D721Med (cell line): Measurements from ENCODE around the gene EPS8L1.
A peak's percentile ranks its signal among the peaks of the same experiment; 100 is the strongest.

ENCODE experiments used
- DNase-seq: peaks from one replicate; pipeline ENCODE4 v3.0.0; 2011; ENCODE audit warnings: low spot score; ENCODE audit not compliant: insufficient read length
- FAIRE-seq: peaks from 2 replicates; lab custom pipeline; 2011; peaks lifted over from hg19 to GRCh38; lab: Jason Lieb, UNC
- TF ChIP-seq, protein P1 (sequence below): IDR thresholded peaks from 2 replicates; pipeline ENCODE4 v1.5.1; 2012; ENCODE audit warnings: mild to moderate bottlenecking, control low read depth; ENCODE audit not compliant: insufficient read depth; ENCODE audit errors: missing control alignments

EPS8L1 gene

GRCh38 chr19:55091126-55091910, 15.6 kb downstream of the EPS8L1 start:
- FAIRE-seq: no peak
- DNase-seq: peak; percentile 12
- TF ChIP-seq, protein P1, sequence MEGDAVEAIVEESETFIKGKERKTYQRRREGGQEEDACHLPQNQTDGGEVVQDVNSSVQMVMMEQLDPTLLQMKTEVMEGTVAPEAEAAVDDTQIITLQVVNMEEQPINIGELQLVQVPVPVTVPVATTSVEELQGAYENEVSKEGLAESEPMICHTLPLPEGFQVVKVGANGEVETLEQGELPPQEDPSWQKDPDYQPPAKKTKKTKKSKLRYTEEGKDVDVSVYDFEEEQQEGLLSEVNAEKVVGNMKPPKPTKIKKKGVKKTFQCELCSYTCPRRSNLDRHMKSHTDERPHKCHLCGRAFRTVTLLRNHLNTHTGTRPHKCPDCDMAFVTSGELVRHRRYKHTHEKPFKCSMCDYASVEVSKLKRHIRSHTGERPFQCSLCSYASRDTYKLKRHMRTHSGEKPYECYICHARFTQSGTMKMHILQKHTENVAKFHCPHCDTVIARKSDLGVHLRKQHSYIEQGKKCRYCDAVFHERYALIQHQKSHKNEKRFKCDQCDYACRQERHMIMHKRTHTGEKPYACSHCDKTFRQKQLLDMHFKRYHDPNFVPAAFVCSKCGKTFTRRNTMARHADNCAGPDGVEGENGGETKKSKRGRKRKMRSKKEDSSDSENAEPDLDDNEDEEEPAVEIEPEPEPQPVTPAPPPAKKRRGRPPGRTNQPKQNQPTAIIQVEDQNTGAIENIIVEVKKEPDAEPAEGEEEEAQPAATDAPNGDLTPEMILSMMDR: no peak

- DNase-seq (no peak), FAIRE-seq (no peak)
- TF ChIP-seq, protein P1: no peak
Observed at GRCh38 chr19:55091955-55092354, 16.3 kb downstream of the EPS8L1 start.

DNA sequence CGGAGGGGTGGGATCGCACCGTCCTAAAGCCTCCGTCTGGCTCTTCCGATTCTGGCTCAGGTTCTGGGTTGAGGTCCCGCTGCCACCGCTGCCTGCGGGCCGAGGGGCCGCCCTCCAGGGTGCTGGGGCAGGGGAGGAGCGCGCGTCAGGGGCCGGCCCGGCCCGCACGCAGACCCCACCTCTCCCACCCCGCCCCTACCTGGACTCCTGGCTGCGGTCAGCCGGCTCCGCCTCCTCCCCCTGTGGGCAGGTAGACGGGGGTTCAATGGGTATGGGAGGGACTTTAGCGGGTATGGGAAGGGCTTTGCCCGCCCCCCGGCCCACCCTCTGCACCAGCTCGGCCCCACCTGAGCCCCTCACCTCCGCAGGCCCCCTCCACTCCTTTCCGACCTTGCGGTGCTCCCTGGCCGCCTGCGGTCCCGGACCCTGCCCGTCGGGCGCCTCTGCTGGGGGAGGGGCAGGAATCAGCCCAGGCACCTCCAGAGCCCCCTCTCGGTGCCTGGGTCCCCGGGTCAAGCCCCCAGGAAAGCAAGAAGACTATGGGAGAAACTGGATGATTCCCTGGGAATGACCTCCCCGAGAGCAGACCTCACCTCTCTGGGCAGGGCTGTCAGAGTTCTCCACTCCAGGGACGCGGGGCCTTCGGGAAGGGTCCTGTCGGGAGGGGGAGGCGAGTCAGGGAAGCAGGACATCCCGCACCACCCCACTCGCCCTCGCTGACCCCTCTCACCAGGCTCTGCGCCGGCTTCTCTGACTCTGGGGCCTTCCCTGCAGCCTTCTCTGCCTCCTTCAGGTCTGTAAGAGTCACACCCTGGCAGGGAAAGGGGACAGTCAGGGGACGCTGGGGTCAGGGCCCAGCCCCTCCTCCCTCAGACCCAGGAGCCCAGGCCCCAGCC, 17.0 kb downstream of the EPS8L1 start:
- DNase-seq (no peak), FAIRE-seq (no peak)
- TF ChIP-seq, protein P1: no peak

DNA sequence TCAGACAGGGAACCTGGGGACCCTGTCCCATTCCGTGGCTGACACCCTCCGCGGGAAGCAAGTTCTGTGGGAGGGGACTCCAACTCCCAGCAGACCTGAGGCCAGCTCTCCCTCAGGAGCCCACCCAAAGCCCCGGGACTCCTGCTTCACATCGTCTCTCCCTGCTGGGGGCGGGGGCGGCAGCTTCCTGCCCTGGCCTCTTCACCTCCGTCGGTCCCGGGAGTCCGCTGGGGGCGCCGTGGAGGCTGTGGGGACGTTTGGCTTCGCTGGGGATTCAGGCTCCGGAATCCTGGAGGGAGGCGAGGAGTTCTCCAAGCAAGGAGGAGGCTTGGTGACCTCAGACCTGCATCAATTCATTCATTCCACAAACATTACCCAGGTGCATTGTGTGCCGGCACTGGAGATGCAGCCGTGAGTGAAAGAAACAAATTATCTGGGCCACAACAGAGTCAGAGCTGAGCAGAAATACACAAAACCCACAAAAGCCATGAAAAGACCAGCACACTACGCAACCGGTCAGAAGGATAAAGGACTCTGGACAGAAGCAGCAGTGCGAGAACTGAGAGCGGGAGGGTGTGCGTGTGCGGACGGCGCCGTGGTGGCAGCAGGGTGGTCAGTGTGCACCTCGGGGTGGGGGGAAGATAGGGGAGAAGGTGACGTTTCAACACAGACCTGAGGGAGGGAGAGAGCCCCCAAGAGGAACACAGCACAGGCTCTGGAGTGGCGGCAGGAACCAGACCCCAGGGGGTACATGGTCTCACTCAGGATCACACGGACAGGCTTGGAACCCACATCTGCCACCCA, 19.0 kb downstream of the EPS8L1 start:
- TF ChIP-seq, protein P1: no peak
- DNase-seq (no peak), FAIRE-seq (no peak)

DNA sequence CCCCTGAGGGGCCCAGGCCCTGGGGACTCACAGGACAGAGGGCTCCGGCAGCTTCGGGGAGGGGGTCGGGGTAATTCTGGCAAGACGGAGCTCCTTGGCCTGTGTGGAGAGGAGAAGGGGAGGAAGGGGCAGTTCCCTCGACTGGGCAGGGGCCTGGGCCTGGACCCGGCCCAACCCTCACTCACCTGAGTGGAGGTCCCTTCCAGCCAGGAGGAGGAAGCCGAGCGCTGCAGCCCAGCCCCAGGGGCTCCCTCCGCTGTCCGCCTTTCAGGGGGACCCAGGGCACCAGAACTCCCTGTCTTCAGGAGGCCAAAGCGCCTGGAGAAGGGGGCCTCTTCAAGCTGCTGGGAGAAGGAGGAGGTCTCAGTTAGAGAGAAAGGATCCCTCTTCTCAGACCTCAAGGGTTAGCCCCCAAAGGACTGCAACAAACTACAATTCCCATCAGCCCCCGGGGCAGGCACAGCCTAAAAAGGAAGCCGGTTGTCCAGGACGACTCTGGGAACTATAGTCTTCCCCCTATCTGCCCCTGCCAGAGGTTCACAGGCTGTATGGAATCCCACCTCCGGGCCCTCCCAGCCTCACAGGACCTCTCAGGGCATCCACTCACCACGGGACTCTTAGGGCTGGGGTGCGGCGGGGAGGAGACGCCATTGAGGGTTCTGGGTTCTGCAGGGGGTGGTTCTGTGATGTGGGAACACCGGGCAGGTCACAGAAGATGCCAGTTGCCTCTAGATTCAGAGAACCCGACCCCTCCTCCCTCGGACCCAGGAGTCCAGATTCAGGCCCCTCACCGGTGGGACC, 19.8 kb downstream of the EPS8L1 start:
- no peak for DNase-seq
- no peak for FAIRE-seq
- TF ChIP-seq, protein P1: no peak

- FAIRE-seq: no peak
- DNase-seq: no peak
- TF ChIP-seq, protein P1: no peak
Observed at GRCh38 chr19:55096061-55096701, 20.5 kb downstream of the EPS8L1 start.
